ENCODE measurements around the gene SEMA4G.

SEMA4G gene

DNA sequence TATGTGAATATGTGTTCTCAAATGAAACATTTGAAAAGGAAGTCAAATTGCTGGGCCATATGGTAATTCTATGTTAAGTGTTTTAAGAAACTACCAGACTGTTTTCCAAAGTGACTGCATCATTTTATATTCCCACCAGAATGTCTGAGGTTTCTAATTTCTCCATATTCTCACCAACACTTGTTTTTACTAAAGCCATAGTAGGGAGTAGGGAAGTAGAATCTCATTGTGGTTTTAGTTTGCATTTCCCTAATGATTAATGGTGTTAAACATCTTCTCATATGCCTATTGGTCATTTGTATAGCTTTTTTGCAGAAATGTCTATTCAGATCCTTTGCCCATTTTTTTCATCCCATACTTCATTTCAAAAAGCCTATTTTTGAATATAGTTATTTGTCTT, 9.1 kb upstream of the SEMA4G start:
- ChIA-PET CTCF (interaction anchor here (0.6 kb wide), 1 partner anchor 34 kb away, joined by 5 read pairs; no protein-coding TSS in a partner anchor), POLR2A (no interaction called here)
- Histone ChIP-seq H3K4me3 (ENCODE audit: low read depth, low read length) (no peak overlapping the region), H3K27ac (ENCODE audit: extremely low read depth, low read depth, low read length) (no peak overlapping the region), H3K36me3 (ENCODE audit: control insufficient read depth in 2 of 2, insufficient read depth in 1 of 2, low read length in 2 of 2) (peaks cover 66 to 77% of the 10 kb centered on the region in 2 experiments), H3K4me1 (ENCODE audit: control insufficient read depth, insufficient read depth, low read length) (peaks cover 9% of the 10 kb centered on the region; the same call in 1 of the 2 replicates), H3K9me3 (ENCODE audit: control insufficient read depth, insufficient read depth, low read depth, low read length) (no peaks in the 10 kb centered on the region)
- peak; percentile 93 for TF ChIP-seq ZNF184 (tag by site-specific recombination; IDR thresholded peaks at IDR 0.05)
- no peak for TF ChIP-seq ZNF664 (tag by site-specific recombination; IDR thresholded peaks at IDR 0.05)

DNA sequence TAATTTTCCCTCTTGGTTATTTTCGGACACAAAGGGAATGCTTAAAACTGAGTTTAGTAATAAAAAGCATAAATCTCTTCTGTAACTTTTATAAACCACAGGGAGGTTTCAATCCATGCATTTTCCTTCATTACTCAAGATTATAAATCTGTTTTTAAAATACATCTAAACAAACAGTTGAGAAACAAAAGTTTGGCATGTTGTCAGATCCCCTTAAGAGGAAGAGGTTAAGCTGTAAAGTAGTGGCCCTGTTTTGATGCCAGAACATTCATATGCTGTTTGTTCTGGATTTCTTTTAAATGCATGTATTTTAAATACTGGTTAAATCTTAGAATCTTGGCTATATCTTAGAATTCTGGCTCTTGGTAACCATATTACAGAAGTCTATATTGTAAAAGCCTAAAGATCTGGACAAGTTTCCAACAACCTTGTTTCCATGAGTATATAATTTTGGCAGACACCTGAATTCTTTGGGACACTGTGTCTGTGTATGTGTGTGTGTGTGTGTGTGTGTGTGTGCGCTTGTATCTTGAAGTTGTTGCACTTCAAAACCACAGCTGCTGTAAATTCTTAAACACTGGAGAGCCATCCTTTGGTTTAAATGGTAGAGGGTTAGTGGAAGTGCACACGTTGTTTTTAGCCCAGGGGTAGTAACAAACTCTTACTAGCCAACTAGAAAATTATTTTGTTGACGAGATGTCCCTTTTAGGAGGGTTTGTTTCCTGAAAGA, 6.8 kb upstream of the SEMA4G start:
- ChIA-PET CTCF (interaction anchor here (0.8 to 1.6 kb wide), 4 partner anchors 11 to 56 kb away, joined by 3 to 4 read pairs (median 4); no protein-coding TSS in a partner anchor), POLR2A (no interaction called here)
- Histone ChIP-seq H3K36me3 (ENCODE audit: control insufficient read depth in 2 of 2, insufficient read depth in 1 of 2, low read length in 2 of 2) (peaks cover 59 to 61% of the 10 kb centered on the region in 2 experiments), H3K27ac (ENCODE audit: extremely low read depth, low read depth, low read length) (no peak overlapping the region), H3K4me3 (ENCODE audit: low read depth, low read length) (no peak overlapping the region), H3K9me3 (ENCODE audit: control insufficient read depth, insufficient read depth, low read depth, low read length) (no peaks in the 10 kb centered on the region), H3K4me1 (ENCODE audit: control insufficient read depth, insufficient read depth, low read length) (peaks cover 9% of the 10 kb centered on the region; the same call in 1 of the 2 replicates)
- TF ChIP-seq FEZF1 (tag by site-specific recombination; IDR thresholded peaks at IDR 0.05), result no peak
- 0 out of 2 replicates have a peak, but pooled peaks have one; percentile 9 for TF ChIP-seq ZNF600 (tag by site-specific recombination; IDR thresholded peaks at IDR 0.05)
- TF ChIP-seq, protein P1, sequence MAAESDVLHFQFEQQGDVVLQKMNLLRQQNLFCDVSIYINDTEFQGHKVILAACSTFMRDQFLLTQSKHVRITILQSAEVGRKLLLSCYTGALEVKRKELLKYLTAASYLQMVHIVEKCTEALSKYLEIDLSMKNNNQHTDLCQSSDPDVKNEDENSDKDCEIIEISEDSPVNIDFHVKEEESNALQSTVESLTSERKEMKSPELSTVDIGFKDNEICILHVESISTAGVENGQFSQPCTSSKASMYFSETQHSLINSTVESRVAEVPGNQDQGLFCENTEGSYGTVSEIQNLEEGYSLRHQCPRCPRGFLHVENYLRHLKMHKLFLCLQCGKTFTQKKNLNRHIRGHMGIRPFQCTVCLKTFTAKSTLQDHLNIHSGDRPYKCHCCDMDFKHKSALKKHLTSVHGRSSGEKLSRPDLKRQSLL (tag by site-specific recombination; IDR thresholded peaks at IDR 0.05), result no peak
- TF ChIP-seq SP7 (tag by site-specific recombination; IDR thresholded peaks at IDR 0.05), result no peak
- TF ChIP-seq, protein P2, sequence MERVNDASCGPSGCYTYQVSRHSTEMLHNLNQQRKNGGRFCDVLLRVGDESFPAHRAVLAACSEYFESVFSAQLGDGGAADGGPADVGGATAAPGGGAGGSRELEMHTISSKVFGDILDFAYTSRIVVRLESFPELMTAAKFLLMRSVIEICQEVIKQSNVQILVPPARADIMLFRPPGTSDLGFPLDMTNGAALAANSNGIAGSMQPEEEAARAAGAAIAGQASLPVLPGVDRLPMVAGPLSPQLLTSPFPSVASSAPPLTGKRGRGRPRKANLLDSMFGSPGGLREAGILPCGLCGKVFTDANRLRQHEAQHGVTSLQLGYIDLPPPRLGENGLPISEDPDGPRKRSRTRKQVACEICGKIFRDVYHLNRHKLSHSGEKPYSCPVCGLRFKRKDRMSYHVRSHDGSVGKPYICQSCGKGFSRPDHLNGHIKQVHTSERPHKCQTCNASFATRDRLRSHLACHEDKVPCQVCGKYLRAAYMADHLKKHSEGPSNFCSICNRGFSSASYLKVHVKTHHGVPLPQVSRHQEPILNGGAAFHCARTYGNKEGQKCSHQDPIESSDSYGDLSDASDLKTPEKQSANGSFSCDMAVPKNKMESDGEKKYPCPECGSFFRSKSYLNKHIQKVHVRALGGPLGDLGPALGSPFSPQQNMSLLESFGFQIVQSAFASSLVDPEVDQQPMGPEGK (tag by site-specific recombination; IDR thresholded peaks at IDR 0.05), result no peak
- no peak for TF ChIP-seq OSR2 (tag by site-specific recombination; IDR thresholded peaks at IDR 0.05)

DNA sequence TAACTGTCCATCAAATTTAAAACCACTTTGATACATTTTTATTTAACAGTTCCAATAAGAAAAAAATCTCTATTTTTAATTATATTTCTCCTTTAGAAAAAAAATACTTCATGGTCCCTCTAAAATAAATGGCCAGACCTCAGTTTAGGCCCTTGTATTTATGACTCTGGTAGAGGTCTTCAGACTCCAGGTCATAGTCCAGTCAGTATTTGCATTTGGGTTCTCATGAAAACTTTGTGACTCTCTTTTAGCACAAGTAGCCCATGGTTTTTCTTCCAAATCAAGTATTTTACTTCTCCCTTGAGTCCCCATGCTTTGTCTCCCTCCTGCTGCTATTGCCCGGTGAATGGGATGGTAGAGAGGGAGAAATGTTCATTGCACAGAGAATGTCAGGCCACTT, 5.5 kb upstream of the SEMA4G start:
- Histone ChIP-seq H3K27ac (ENCODE audit: extremely low read depth, low read depth, low read length) (no peak overlapping the region), H3K4me3 (ENCODE audit: low read depth, low read length) (no peak overlapping the region), H3K4me1 (ENCODE audit: control insufficient read depth, insufficient read depth, low read length) (peaks cover 9% of the 10 kb centered on the region; the same call in 1 of the 2 replicates), H3K36me3 (ENCODE audit: control insufficient read depth in 2 of 2, insufficient read depth in 1 of 2, low read length in 2 of 2) (peaks cover 51 to 53% of the 10 kb centered on the region in 2 experiments), H3K9me3 (ENCODE audit: control insufficient read depth, insufficient read depth, low read depth, low read length) (no peaks in the 10 kb centered on the region)
- POLR2A ChIA-PET, result no interaction called here
- CTCF ChIA-PET, result interaction anchor here (1.0 kb wide), 1 partner anchor 50 kb away, joined by 5 read pairs; no protein-coding TSS in a partner anchor
- TF ChIP-seq, protein P3, sequence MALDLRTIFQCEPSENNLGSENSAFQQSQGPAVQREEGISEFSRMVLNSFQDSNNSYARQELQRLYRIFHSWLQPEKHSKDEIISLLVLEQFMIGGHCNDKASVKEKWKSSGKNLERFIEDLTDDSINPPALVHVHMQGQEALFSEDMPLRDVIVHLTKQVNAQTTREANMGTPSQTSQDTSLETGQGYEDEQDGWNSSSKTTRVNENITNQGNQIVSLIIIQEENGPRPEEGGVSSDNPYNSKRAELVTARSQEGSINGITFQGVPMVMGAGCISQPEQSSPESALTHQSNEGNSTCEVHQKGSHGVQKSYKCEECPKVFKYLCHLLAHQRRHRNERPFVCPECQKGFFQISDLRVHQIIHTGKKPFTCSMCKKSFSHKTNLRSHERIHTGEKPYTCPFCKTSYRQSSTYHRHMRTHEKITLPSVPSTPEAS (tag by site-specific recombination; IDR thresholded peaks at IDR 0.05), result no peak
- TF ChIP-seq, protein P4, sequence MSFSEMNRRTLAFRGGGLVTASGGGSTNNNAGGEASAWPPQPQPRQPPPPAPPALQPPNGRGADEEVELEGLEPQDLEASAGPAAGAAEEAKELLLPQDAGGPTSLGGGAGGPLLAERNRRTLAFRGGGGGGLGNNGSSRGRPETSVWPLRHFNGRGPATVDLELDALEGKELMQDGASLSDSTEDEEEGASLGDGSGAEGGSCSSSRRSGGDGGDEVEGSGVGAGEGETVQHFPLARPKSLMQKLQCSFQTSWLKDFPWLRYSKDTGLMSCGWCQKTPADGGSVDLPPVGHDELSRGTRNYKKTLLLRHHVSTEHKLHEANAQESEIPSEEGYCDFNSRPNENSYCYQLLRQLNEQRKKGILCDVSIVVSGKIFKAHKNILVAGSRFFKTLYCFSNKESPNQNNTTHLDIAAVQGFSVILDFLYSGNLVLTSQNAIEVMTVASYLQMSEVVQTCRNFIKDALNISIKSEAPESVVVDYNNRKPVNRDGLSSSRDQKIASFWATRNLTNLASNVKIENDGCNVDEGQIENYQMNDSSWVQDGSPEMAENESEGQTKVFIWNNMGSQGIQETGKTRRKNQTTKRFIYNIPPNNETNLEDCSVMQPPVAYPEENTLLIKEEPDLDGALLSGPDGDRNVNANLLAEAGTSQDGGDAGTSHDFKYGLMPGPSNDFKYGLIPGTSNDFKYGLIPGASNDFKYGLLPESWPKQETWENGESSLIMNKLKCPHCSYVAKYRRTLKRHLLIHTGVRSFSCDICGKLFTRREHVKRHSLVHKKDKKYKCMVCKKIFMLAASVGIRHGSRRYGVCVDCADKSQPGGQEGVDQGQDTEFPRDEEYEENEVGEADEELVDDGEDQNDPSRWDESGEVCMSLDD (tag by site-specific recombination; IDR thresholded peaks at IDR 0.05), result no peak
- no peak for TF ChIP-seq BCL11A (tag by site-specific recombination; IDR thresholded peaks at IDR 0.05; ENCODE audit: low read depth)
- TF ChIP-seq ZNF112 (tag by site-specific recombination; IDR thresholded peaks at IDR 0.05), result no peak
- TF ChIP-seq, protein P5, sequence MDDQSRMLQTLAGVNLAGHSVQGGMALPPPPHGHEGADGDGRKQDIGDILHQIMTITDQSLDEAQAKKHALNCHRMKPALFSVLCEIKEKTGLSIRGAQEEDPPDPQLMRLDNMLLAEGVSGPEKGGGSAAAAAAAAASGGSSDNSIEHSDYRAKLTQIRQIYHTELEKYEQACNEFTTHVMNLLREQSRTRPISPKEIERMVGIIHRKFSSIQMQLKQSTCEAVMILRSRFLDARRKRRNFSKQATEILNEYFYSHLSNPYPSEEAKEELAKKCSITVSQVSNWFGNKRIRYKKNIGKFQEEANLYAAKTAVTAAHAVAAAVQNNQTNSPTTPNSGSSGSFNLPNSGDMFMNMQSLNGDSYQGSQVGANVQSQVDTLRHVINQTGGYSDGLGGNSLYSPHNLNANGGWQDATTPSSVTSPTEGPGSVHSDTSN (CRISPR knock-in tag; IDR thresholded peaks at IDR 0.05), result no peak
- TF ChIP-seq, protein P6, sequence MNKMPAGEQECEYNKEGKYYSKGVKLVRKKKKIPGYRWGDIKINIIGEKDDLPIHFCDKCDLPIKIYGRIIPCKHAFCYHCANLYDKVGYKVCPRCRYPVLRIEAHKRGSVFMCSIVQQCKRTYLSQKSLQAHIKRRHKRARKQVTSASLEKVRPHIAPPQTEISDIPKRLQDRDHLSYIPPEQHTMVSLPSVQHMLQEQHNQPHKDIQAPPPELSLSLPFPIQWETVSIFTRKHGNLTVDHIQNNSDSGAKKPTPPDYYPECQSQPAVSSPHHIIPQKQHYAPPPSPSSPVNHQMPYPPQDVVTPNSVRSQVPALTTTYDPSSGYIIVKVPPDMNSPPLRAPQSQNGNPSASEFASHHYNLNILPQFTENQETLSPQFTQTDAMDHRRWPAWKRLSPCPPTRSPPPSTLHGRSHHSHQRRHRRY (tag by site-specific recombination; IDR thresholded peaks at IDR 0.05), result no peak
- TF ChIP-seq ZNF174 (tag by site-specific recombination; IDR thresholded peaks at IDR 0.05), result no peak
- TF ChIP-seq, protein P7, sequence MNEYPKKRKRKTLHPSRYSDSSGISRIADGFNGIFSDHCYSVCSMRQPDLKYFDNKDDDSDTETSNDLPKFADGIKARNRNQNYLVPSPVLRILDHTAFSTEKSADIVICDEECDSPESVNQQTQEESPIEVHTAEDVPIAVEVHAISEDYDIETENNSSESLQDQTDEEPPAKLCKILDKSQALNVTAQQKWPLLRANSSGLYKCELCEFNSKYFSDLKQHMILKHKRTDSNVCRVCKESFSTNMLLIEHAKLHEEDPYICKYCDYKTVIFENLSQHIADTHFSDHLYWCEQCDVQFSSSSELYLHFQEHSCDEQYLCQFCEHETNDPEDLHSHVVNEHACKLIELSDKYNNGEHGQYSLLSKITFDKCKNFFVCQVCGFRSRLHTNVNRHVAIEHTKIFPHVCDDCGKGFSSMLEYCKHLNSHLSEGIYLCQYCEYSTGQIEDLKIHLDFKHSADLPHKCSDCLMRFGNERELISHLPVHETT (tag by site-specific recombination; IDR thresholded peaks at IDR 0.05), result no peak
- no peak for TF ChIP-seq ZNF404 (tag by site-specific recombination; IDR thresholded peaks at IDR 0.05)
- TF ChIP-seq ZNF521 (tag by site-specific recombination; IDR thresholded peaks at IDR 0.05), result no peak
- no peak for TF ChIP-seq ZNF76 (tag by site-specific recombination; IDR thresholded peaks at IDR 0.05; ENCODE audit: borderline replicate concordance, low read depth)

All from HEK293 (cell line).